ENCODE measurements around the gene SLAIN1. TPM values are rescaled to one million over a fixed set of nuclear protein-coding genes. Genes with fewer than 3 reads are reported as not detected.
A peak's percentile ranks its signal among the peaks of the same experiment; 100 is the strongest.

Gene SLAIN1
- total RNA-seq, 4 donors from 2014 or later, result 19.5 to 30.1 (median 25.4) TPM

DNA sequence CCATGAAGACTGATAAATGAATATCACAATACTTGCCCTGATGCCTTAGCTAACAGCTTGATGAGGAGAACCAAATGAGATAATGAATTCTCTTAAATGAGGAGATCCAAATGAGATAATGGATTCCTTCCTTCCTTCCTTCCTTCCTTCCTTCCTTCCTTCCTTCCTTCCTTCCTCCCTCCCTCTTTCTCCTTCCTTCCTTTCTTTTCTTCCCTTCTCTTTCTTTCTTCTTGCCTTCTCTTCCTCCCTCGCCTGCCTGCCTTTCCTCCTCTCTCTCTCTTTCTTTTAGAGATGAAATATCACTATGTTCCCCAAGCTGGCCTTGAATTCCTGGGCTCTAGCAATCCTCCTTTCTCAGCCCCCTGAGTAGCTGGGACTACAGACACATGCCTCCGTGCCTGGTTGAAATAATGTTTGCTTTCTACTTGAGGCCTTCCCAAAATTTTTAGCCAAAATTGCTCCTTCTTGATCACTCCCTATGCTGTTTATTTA, 4.0 kb upstream of the SLAIN1 start:
- Histone ChIP-seq H3K9me3 (no peaks in the 10 kb centered on the region), H3K4me1 (no peaks in the 10 kb centered on the region), H3K36me3 (no peaks in the 10 kb centered on the region), H3K27ac (no peak overlapping the region), H3K27me3 (no peaks in the 10 kb centered on the region), H3K4me3 (replicated peaks in 1 of 3) (no peak overlapping the region)
- DNase-seq, result no peak
- 77 to 80% methylated on average over 2 of the region's 2 CpGs for whole genome bisulfite sequencing, 2 donors
- intact Hi-C loops (cut with DNase I), result no loop called here
- TF ChIP-seq POLR2A (IDR thresholded peaks at IDR 0.05) (no peak), CTCF (IDR thresholded peaks at IDR 0.05) (no peak)

GRCh38 chr13:77696006-77696878, 1.2 kb upstream of the SLAIN1 start:
- DNase-seq, result no peak
- intact Hi-C loops (cut with DNase I), result no loop called here
- WGBS, 2 donors, result 27 to 32% methylated on average over 9 of the region's 9 CpGs
- H3K4me3 ChIP-seq (replicated peaks in 1 of 3), result peak overlapping the region in 1 of 3 donors; percentile 81
- H3K27me3 ChIP-seq, result no peaks in the 10 kb centered on the region
- no peaks in the 10 kb centered on the region for H3K36me3 ChIP-seq
- no peaks in the 10 kb centered on the region for H3K9me3 ChIP-seq
- TF ChIP-seq CTCF (IDR thresholded peaks at IDR 0.05) (no peak), POLR2A (IDR thresholded peaks at IDR 0.05) (no peak)
- peak overlapping the region in 1 of 3 donors; percentile 56 for H3K27ac ChIP-seq
- H3K4me1 ChIP-seq, result peaks cover 0 to 19% of the 10 kb centered on the region in 2 donors

DNA sequence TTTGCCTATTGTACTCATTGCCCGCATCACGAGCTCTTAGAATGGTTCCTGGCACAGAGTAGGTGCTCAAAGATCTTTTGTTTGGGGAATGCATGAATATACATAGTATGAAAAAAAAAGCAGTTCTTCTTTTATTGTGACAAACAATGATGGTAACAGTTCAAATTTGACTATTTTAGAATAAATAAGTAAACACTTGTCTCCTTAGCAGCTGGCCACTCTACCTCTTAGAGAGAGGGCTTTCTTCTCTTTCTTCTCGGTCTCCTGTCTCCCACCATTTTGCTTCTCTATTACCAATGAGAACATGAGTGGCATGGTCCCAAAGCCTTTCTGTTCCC, 639 bp upstream of the SLAIN1 start:
- intact Hi-C loops (cut with DNase I), result no loop called here
- TF ChIP-seq POLR2A (IDR thresholded peaks at IDR 0.05) (no peak), CTCF (IDR thresholded peaks at IDR 0.05) (no peak)
- peak overlapping the region in 2 of 3 donors; percentile 31 to 56 for H3K27ac ChIP-seq

DNA sequence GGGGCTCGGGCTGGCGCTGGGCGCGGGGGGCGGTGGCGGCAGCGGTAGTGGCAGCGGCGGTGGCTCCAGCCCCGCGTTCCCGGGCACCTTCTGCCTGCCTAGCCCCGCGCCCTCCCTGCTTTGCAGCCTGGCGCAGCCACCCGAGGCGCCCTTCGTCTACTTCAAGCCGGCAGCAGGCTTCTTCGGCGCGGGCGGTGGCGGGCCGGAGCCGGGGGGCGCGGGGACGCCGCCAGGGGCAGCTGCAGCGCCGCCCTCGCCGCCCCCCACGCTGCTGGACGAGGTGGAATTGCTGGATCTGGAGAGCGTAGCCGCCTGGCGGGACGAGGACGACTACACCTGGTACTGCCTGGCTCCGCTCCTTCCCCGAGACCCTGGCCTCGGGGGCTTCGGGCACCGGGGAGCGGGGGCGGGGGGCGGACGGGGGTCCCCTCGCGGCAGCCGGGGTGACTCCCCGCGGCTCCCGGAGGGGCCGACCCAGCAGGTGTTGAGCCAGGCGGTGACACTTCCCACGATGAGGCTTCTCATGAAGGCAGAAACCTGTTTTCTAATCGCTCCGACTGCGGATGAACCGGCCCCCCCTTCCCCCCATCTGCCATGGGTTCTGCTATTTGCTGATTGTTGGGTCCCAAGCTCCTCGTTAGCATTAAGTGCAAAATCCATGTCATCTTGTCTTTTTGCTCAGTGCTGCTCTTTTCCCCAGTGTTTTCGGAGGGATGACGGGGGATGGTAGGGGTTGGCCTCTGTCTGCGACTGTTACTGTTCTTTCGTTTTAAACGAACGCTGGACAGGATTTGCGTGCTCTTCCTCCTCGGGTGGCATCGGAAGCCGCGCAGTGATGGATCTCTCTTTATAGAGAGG, 943 bp downstream of the SLAIN1 start:
- peak; percentile 49 to 50 for DNase-seq
- H3K27me3 ChIP-seq, result no peaks in the 10 kb centered on the region
- intact Hi-C loops (cut with DNase I), result no loop called here
- no peaks in the 10 kb centered on the region for H3K36me3 ChIP-seq
- peak overlapping the region in 1 of 3 donors; percentile 28 for H3K27ac ChIP-seq
- TF ChIP-seq POLR2A (IDR thresholded peaks at IDR 0.05) (peak in 1 of 2 donors; percentile 47), CTCF (IDR thresholded peaks at IDR 0.05) (peak in 1 of 6 experiments; percentile 13)
- 0% methylated on average over 18 to 29 of the region's 75 CpGs for WGBS, 2 donors
- no peaks in the 10 kb centered on the region for H3K9me3 ChIP-seq
- peaks cover 0 to 19% of the 10 kb centered on the region in 2 donors for H3K4me1 ChIP-seq
- peak overlapping the region; percentile 58 to 81 (median 58) for H3K4me3 ChIP-seq (replicated peaks in 1 of 3)

More for the DNA sequence above, 639 bp upstream of the SLAIN1 start:
- Histone ChIP-seq H3K9me3 (no peaks in the 10 kb centered on the region), H3K36me3 (no peaks in the 10 kb centered on the region), H3K4me3 (replicated peaks in 1 of 3) (peak overlapping the region; percentile 72 to 81 (median 79)), H3K27me3 (no peaks in the 10 kb centered on the region), H3K4me1 (peaks cover 0 to 19% of the 10 kb centered on the region in 2 donors)
- no peak for DNase-seq
- WGBS, 2 donors, result 53 to 60% methylated on average over 3 of the region's 3 CpGs
